HFFc6 (cell line): ENCODE data around the gene CCR4. TPM values are rescaled to one million over a fixed set of nuclear protein-coding genes. Genes with fewer than 3 reads are reported as not detected.
A peak's percentile ranks its signal among the peaks of the same experiment; 100 is the strongest.

Experiments
- DNase-seq: peaks from one replicate; pipeline ENCODE4 v3.0.0-alpha.2; 2018
- H3K27ac Mint-ChIP-seq: 2 replicates; pipeline ENCODE4 v1.8.0; 2020; ENCODE audit warnings: mild to moderate bottlenecking, mixed read lengths
- H3K27me3 Mint-ChIP-seq: 2 replicates; pipeline ENCODE4 v1.8.0; 2021; ENCODE audit warnings: mild to moderate bottlenecking, moderate library complexity, mixed read lengths; ENCODE audit not compliant: insufficient read depth
- H3K36me3 Mint-ChIP-seq: 2 replicates; pipeline ENCODE4 v1.8.0; 2021; ENCODE audit warnings: low read depth, mixed read lengths
- H3K4me1 Mint-ChIP-seq: 2 replicates; pipeline ENCODE4 v1.8.0; 2020; ENCODE audit warnings: low read depth, mixed read lengths
- H3K4me3 Mint-ChIP-seq: 2 replicates; pipeline ENCODE4 v1.8.0; 2020; ENCODE audit warnings: mild to moderate bottlenecking, moderate library complexity, mixed read lengths
- H3K9me3 Mint-ChIP-seq: 2 replicates; pipeline ENCODE4 v1.8.0; 2020; ENCODE audit warnings: mild to moderate bottlenecking, mixed read lengths
- CTCF ChIP-seq: fragments of 200-600 bp; sonication (generic); IDR thresholded peaks from 2 replicates; pipeline ENCODE4 v1.5.0; 2021; ENCODE audit warnings: antibody characterized with exemption, mild to moderate bottlenecking
- total RNA-seq, 6 experiments: library from RNA; stranded (reverse); fragmentation: NEBNext Ultra II Directional; extraction: Animal tissue kit (Norgen Biotek cat#: 25700); gene quantifications; 2 replicates in 1 of 6; 3 replicates in 5 of 6; pipeline ENCODE4 v1.2.3, GENCODE V29; 2021

CCR4 gene
- total RNA-seq, 6 experiments from 2014 or later: not detected

- H3K4me3 Mint-ChIP-seq: no peak overlapping the region
- H3K4me1 Mint-ChIP-seq: peaks cover 8% of the 10 kb centered on the region
- peaks cover 6% of the 10 kb centered on the region for H3K27me3 Mint-ChIP-seq
- no peaks in the 10 kb centered on the region for H3K9me3 Mint-ChIP-seq
- H3K27ac Mint-ChIP-seq: no peak overlapping the region
- TF ChIP-seq CTCF: no peak
- no peak for DNase-seq
- H3K36me3 Mint-ChIP-seq: no peaks in the 10 kb centered on the region; the same call in 1 of the 2 replicates
Observed at GRCh38 chr3:32954506-32954905, 3.1 kb downstream of the CCR4 start.

- TF ChIP-seq CTCF: no peak
- peaks cover 8% of the 10 kb centered on the region for H3K4me1 Mint-ChIP-seq
- no peaks in the 10 kb centered on the region for H3K9me3 Mint-ChIP-seq
- peak overlapping the region; percentile 2; the same call in 1 of the 2 replicates for H3K4me3 Mint-ChIP-seq
- no peaks in the 10 kb centered on the region; the same call in 1 of the 2 replicates for H3K36me3 Mint-ChIP-seq
- H3K27ac Mint-ChIP-seq: no peak overlapping the region
- H3K27me3 Mint-ChIP-seq: peaks cover 11% of the 10 kb centered on the region
- no peak for DNase-seq
Observed at GRCh38 chr3:32956750-32957570, 5.5 kb downstream of the CCR4 start.

- H3K27me3 Mint-ChIP-seq: peaks cover 12% of the 10 kb centered on the region
- no peak for TF ChIP-seq CTCF
- no peaks in the 10 kb centered on the region; the same call in 1 of the 2 replicates for H3K36me3 Mint-ChIP-seq
Observed at GRCh38 chr3:32958509-32958908, 7.1 kb downstream of the CCR4 start.

GRCh38 chr3:32959371-32959770 is 7.9 kb downstream of the CCR4 start:
- no peak for DNase-seq
- Mint-ChIP-seq H3K27ac (no peak overlapping the region), H3K4me3 (no peak overlapping the region), H3K27me3 (peaks cover 17% of the 10 kb centered on the region), H3K4me1 (peaks cover 8% of the 10 kb centered on the region), H3K9me3 (no peaks in the 10 kb centered on the region), H3K36me3 (no peaks in the 10 kb centered on the region; the same call in 1 of the 2 replicates)
- TF ChIP-seq CTCF: no peak

More at GRCh38 chr3:32958509-32958908, 7.1 kb downstream of the CCR4 start:
- Mint-ChIP-seq H3K27ac (no peak overlapping the region), H3K4me3 (no peak overlapping the region), H3K9me3 (no peaks in the 10 kb centered on the region), H3K4me1 (peaks cover 8% of the 10 kb centered on the region)
- no peak for DNase-seq

- H3K27ac Mint-ChIP-seq: no peak overlapping the region
- H3K4me1 Mint-ChIP-seq: peaks cover 8% of the 10 kb centered on the region
- TF ChIP-seq CTCF: no peak
- H3K27me3 Mint-ChIP-seq: peaks cover 17% of the 10 kb centered on the region
- DNase-seq: no peak
- no peak overlapping the region for H3K4me3 Mint-ChIP-seq
- H3K36me3 Mint-ChIP-seq: peaks cover 8% of the 10 kb centered on the region; the same call in 1 of the 2 replicates
- peaks cover 8% of the 10 kb centered on the region for H3K9me3 Mint-ChIP-seq
Observed at GRCh38 chr3:32960404-32961170, 9.1 kb downstream of the CCR4 start.
